GDM1 (cell line): ENCODE results near the gene ZNF148.
"Not testable (repeated sequence)": the region's sequence is repeated elsewhere in the genome, so short reads cannot be mapped to it uniquely, and the experiment has no call there.

Experiments used
- DNase-seq: peaks from one replicate; lab custom pipeline; 2025; lab: John Stamatoyannopoulos, UW

The ZNF148 gene

GRCh38 chr3:125375950-125376679 lies 990 bp upstream of the ZNF148 start:
- no peak for DNase-seq

- no peak for DNase-seq
Measured at GRCh38 chr3:125374501-125374995, 577 bp downstream of the ZNF148 start.

GRCh38 chr3:125367403-125368230 lies 7.5 kb downstream of the ZNF148 start:
- DNase-seq = no peak

- DNase-seq = no peak
Measured at GRCh38 chr3:125366132-125366531, 9.0 kb downstream of the ZNF148 start.

GRCh38 chr3:125359700-125360099 lies 15.4 kb downstream of the ZNF148 start:
- DNase-seq = no peak

GRCh38 chr3:125358923-125359322 lies 16.2 kb downstream of the ZNF148 start:
- no peak for DNase-seq

- no peak for DNase-seq
Measured at GRCh38 chr3:125357837-125358236, 17.3 kb downstream of the ZNF148 start.

- peak; percentile 60 for DNase-seq
Measured at GRCh38 chr3:125357032-125357658, 18.0 kb downstream of the ZNF148 start.

- DNase-seq = no peak
Measured at GRCh38 chr3:125356140-125357026, 18.7 kb downstream of the ZNF148 start.

GRCh38 chr3:125353659-125354058 lies 21.5 kb downstream of the ZNF148 start:
- DNase-seq = no peak

GRCh38 chr3:125353128-125353527 lies 22.0 kb downstream of the ZNF148 start:
- DNase-seq = no peak

GRCh38 chr3:125351814-125352456 lies 23.2 kb downstream of the ZNF148 start:
- no peak for DNase-seq

- DNase-seq = no peak
Measured at GRCh38 chr3:125351152-125351551, 24.0 kb downstream of the ZNF148 start.

- DNase-seq = no peak
Measured at GRCh38 chr3:125350597-125350996, 24.5 kb downstream of the ZNF148 start.

GRCh38 chr3:125349556-125350165 lies 25.5 kb downstream of the ZNF148 start:
- DNase-seq = no peak

- DNase-seq = no peak
Measured at GRCh38 chr3:125349055-125349454, 26.1 kb downstream of the ZNF148 start.

- DNase-seq = not testable (repeated sequence)
Measured at GRCh38 chr3:125343367-125343766, 31.8 kb downstream of the ZNF148 start.

- DNase-seq = no peak
Measured at GRCh38 chr3:125340121-125340520, 35.0 kb downstream of the ZNF148 start.

- no peak for DNase-seq
Measured at GRCh38 chr3:125337506-125337905, 37.6 kb downstream of the ZNF148 start.

- DNase-seq = no peak
Measured at GRCh38 chr3:125334675-125335560, 40.2 kb downstream of the ZNF148 start.
